ENCODE data around the gene VPS9D1. TPM values are rescaled to one million over a fixed set of nuclear protein-coding genes. Genes with fewer than 3 reads are reported as not detected.

VPS9D1 gene
- total RNA-seq, 1 donor from 2014 or later = 11.3 TPM

GRCh38 chr16:89738538-89739317 is 18.0 kb upstream of the VPS9D1 start:
- Histone ChIP-seq H3K36me3 (ENCODE audit: insufficient read depth, low read length) (peaks cover 48% of the 10 kb centered on the region), H3K9me3 (ENCODE audit: insufficient read depth, low read depth, low read length) (no peaks in the 10 kb centered on the region)
- peaks cover 2% of the 10 kb centered on the region for H3K4me1 Mint-ChIP-seq (ENCODE audit: low read depth, unreplicated experiment)

GRCh38 chr16:89738072-89738377 is 17.3 kb upstream of the VPS9D1 start:
- Mint-ChIP-seq H3K9me3 (ENCODE audit: unreplicated experiment) (no peaks in the 10 kb centered on the region), H3K4me1 (ENCODE audit: low read depth, unreplicated experiment) (no peaks in the 10 kb centered on the region), H3K36me3 (ENCODE audit: low read depth, unreplicated experiment) (peaks cover 9% of the 10 kb centered on the region), H3K4me3 (ENCODE audit: unreplicated experiment) (no peak overlapping the region), H3K27ac (ENCODE audit: unreplicated experiment) (no peak overlapping the region), H3K27me3 (ENCODE audit: low read depth, unreplicated experiment) (no peaks in the 10 kb centered on the region)
- H3K27me3 ChIP-seq (ENCODE audit: insufficient read depth, low read length) = no peaks in the 10 kb centered on the region
- H4K20me1 ChIP-seq (ENCODE audit: insufficient read depth, low read length) = peaks cover 45% of the 10 kb centered on the region
- H3K4me2 ChIP-seq (ENCODE audit: low read length) = no peak overlapping the region
- peaks cover 55% of the 10 kb centered on the region for H3K36me3 ChIP-seq (ENCODE audit: insufficient read depth, low read length)
- no peak overlapping the region for H3K4me3 ChIP-seq (ENCODE audit: insufficient read depth, low read depth, low read length)
- no peak overlapping the region for H3K9ac ChIP-seq (ENCODE audit: low read length)
- H3K9me3 ChIP-seq (ENCODE audit: insufficient read depth, low read depth, low read length) = no peaks in the 10 kb centered on the region
- no peaks in the 10 kb centered on the region for H3K79me2 ChIP-seq (ENCODE audit: insufficient read depth, low read length)
- no peaks in the 10 kb centered on the region for H3K4me1 ChIP-seq (ENCODE audit: insufficient read depth, low read length)
- DNase-seq (ENCODE audit: low read depth) = no peak
- FAIRE-seq = no peak
- no peak overlapping the region for H2AFZ ChIP-seq (ENCODE audit: low read depth, low read length)
- no peak for TF ChIP-seq EZH2 (IDR thresholded peaks at IDR 0.05; ENCODE audit: insufficient read depth, low read length)
- TF ChIP-seq CTCF (IDR thresholded peaks at IDR 0.05; ENCODE audit: insufficient read depth, low read depth, low read length) = no peak
- no peak overlapping the region for H3K27ac ChIP-seq (ENCODE audit: low read depth, low read length)

More at GRCh38 chr16:89738538-89739317, 18.0 kb upstream of the VPS9D1 start:
- Mint-ChIP-seq H3K4me3 (ENCODE audit: unreplicated experiment) (no peak overlapping the region), H3K27ac (ENCODE audit: unreplicated experiment) (no peak overlapping the region), H3K9me3 (ENCODE audit: unreplicated experiment) (no peaks in the 10 kb centered on the region), H3K36me3 (ENCODE audit: low read depth, unreplicated experiment) (peaks cover 9% of the 10 kb centered on the region), H3K27me3 (ENCODE audit: low read depth, unreplicated experiment) (no peaks in the 10 kb centered on the region)
- Histone ChIP-seq H3K9ac (ENCODE audit: low read length) (no peak overlapping the region), H3K27ac (ENCODE audit: low read depth, low read length) (no peak overlapping the region), H3K27me3 (ENCODE audit: insufficient read depth, low read length) (no peaks in the 10 kb centered on the region), H4K20me1 (ENCODE audit: insufficient read depth, low read length) (peaks cover 39% of the 10 kb centered on the region), H3K4me1 (ENCODE audit: insufficient read depth, low read length) (no peaks in the 10 kb centered on the region), H3K79me2 (ENCODE audit: insufficient read depth, low read length) (no peaks in the 10 kb centered on the region), H2AFZ (ENCODE audit: low read depth, low read length) (no peak overlapping the region), H3K4me2 (ENCODE audit: low read length) (no peak overlapping the region), H3K4me3 (ENCODE audit: insufficient read depth, low read depth, low read length) (no peak overlapping the region)
- DNase-seq (ENCODE audit: low read depth) = no peak
- FAIRE-seq = no peak
- TF ChIP-seq CTCF (IDR thresholded peaks at IDR 0.05; ENCODE audit: insufficient read depth, low read depth, low read length) = no peak
- TF ChIP-seq EZH2 (IDR thresholded peaks at IDR 0.05; ENCODE audit: insufficient read depth, low read length) = no peak

Data from astrocyte (in vitro differentiated cells and primary cell).